HG02571 (cell line): ENCODE data around the gene CDH24.

Experiments used
- ATAC-seq: cut with Tn5 transposase; IDR thresholded peaks from one replicate; pipeline ENCODE4 v1.9.1; 2021; ENCODE audit warnings: mild to moderate bottlenecking, moderate library complexity; ENCODE audit not compliant: unreplicated experiment

CDH24 gene

DNA sequence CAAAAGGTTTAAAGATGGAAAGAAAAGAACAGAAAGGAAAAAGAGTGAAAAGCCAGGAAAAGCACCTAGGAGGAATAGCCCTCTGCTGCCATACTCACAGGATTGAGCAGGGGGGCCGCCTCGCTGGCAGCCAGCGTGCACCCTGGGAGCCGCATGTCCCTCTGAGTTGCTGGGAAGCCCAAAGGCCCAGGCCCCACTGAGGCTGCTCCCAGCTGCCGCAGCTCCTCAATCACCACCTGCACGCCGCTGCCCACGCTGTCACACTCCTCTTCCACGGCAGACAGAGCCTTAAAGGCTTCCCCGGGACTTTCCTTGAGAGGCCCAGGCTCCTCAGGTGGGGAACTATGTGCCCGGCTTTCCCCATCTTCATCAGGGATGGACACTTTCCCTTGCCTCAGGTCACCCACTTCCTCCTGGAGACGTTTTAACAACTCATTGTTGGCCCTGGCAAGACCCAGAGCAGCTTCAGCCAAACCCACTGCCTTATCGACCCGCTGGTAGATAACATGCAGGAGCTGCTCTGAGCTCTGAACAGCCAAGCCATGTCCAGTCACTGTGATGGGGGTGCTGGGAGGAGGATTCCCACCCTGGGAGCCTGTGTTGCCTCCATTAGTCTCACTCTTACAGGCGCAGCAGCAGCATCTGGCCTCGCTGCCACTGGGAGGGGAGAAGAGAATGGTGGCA, 58.8 kb downstream of the CDH24 start:
- no peak for ATAC-seq

DNA sequence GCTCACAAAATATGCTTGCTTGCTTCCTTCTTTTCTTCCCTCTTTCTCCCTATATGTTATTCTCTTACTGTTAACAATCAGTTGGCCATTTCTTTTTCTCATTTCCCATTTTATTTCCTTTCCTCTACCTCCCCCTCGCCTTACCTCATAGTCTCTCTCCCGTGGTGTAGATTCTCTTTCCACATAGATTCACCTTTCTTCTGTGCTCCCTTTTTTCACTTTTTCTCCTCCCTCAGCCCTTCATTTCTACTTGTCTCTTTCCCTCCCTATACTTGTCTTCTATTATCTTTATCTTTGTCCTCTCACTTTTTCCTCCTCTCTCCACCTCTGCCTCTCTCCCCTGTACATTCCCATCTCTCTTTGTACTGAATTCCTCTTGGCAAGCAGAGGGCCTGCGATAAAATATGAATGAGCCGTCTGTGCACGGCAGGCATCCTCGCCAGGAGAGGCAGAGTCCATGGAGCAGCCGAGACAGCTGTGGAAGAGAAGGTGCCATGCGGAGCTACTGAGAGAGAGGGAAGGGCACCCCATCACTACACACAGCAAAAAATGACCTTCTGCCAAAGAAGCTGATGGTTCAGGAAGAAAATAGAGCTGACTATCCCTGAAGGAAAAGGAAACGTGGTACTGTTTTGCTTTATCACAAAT, 59.5 kb downstream of the CDH24 start:
- ATAC-seq = no peak
